GM12878 (cell line): ENCODE results near the gene RAB35. TPM values are rescaled to one million over a fixed set of nuclear protein-coding genes. Genes with fewer than 3 reads are reported as not detected.

Experiments
- ATF7 ChIP-seq: fragments of 450-650 bp; IDR thresholded peaks from 2 replicates; pipeline ENCODE4 v1.6.1; 2016; ENCODE audit warnings: low read depth, mild to moderate bottlenecking
- BACH1 ChIP-seq: fragments of 450-650 bp; IDR thresholded peaks from 2 replicates; pipeline ENCODE4 v1.6.1; 2017; ENCODE audit warnings: mild to moderate bottlenecking, borderline replicate concordance
- BCL11A ChIP-seq: IDR thresholded peaks from 2 replicates; pipeline ENCODE4 v1.6.1; 2011; ENCODE audit warnings: low read depth, low read length
- BHLHE40 ChIP-seq, 2 experiments: fragments of 450-650 bp in 1 of 2; IDR thresholded peaks; 2 replicates each; pipeline ENCODE4 v1.6.1; 2011 to 2017; ENCODE audit warnings: low read depth in 2 of 2, borderline replicate concordance in 1 of 2, improper control_type of control experiment in 1 of 2, low read length in 1 of 2, mild to moderate bottlenecking in 1 of 2
- CHD2 ChIP-seq: IDR thresholded peaks from 2 replicates; pipeline ENCODE4 v1.6.1; 2011; ENCODE audit warnings: low read depth, low read length, improper control_type of control experiment, borderline replicate concordance
- IRF4 ChIP-seq: IDR thresholded peaks from 2 replicates; pipeline ENCODE4 v1.6.1; 2011; ENCODE audit warnings: low read depth, low read length
- IRF5 ChIP-seq: fragments of 450-650 bp; IDR thresholded peaks from 2 replicates; pipeline ENCODE4 v1.6.1; 2017; ENCODE audit warnings: borderline replicate concordance
- MAX ChIP-seq: IDR thresholded peaks from 2 replicates; pipeline ENCODE4 v1.6.1; 2012; ENCODE audit warnings: low read depth, low read length, improper control_type of control experiment
- NR2C2 ChIP-seq: IDR thresholded peaks from 2 replicates; pipeline ENCODE4 v1.6.1; 2011; ENCODE audit warnings: borderline replicate concordance, low read depth; ENCODE audit not compliant: control insufficient read depth, insufficient read length
- PAX5 ChIP-seq: IDR thresholded peaks from 2 replicates; pipeline ENCODE4 v1.6.1; 2011; ENCODE audit warnings: low read depth, low read length, borderline replicate concordance
- POLR2AphosphoS2 ChIP-seq: IDR thresholded peaks from 2 replicates; pipeline ENCODE4 v1.6.1; 2011; ENCODE audit warnings: low read depth, mild to moderate bottlenecking, low read length, improper control_type of control experiment, moderate library complexity
- SMARCA5 ChIP-seq: fragments of 450-650 bp; IDR thresholded peaks from 2 replicates; pipeline ENCODE4 v1.6.1; 2017; ENCODE audit warnings: mild to moderate bottlenecking
- TBL1XR1 ChIP-seq: IDR thresholded peaks from 2 replicates; pipeline ENCODE4 v1.6.1; 2012; ENCODE audit warnings: low read depth, low read length, improper control_type of control experiment
- WRNIP1 ChIP-seq: IDR thresholded peaks from 2 replicates; pipeline ENCODE4 v1.6.1; 2011; ENCODE audit warnings: low read depth, low read length, improper control_type of control experiment, borderline replicate concordance
- ZBTB11 ChIP-seq: fragments of 450-650 bp; formaldehyde crosslinking; IDR thresholded peaks from 2 replicates; pipeline ENCODE4 v1.5.0; 2022; ENCODE audit warnings: mild to moderate bottlenecking, missing genetic modification characterization
- ZNF207 ChIP-seq: fragments of 450-650 bp; IDR thresholded peaks from 2 replicates; pipeline ENCODE4 v1.6.1; 2014; ENCODE audit warnings: antibody characterized with exemption, mild to moderate bottlenecking, borderline replicate concordance
- polyA plus RNA-seq, 11 experiments: library from polyadenylated mRNA; depleted of rRNA in 4 of 11; unstranded in 6 of 11; stranded (reverse) in 5 of 11; fragments of >200 nt; fragmentation: Nextera tagmentation in 4 of 11; fragmentation: Illumina TruSeq in 1 of 11; extraction: Ambion mirVana in 4 of 11; extraction: Trizol in 1 of 11; gene quantifications; 1 replicate in 1 of 11; 2 replicates in 10 of 11; pipeline versions ENCODE4 v1.2.1 to v1.2.3, GENCODE V29; 2011 to 2016; ENCODE audit warnings: inconsistent platforms in 2 of 11, missing spikeins in 2 of 11, low read depth in 1 of 11
- total RNA-seq, 4 experiments: library from RNA; depleted of rRNA in 3 of 4; stranded (reverse); fragments of >200 nt in 3 of 4; fragmentation: Illumina TruSeq in 1 of 4; extraction: Trizol in 1 of 4; gene quantifications; 2 replicates each; pipeline versions ENCODE4 v1.2.1 to v1.2.3, GENCODE V29; 2013 to 2021
- TF ChIP-seq, protein P1 (sequence below): fragments of 450-650 bp; IDR thresholded peaks from 2 replicates; pipeline ENCODE4 v1.6.1; 2017; ENCODE audit warnings: mild to moderate bottlenecking
- TF ChIP-seq, protein P2 (sequence below): IDR thresholded peaks from 2 replicates; pipeline ENCODE4 v1.6.1; 2012; ENCODE audit warnings: mild to moderate bottlenecking, low read depth, low read length

The RAB35 gene
- total and polyA plus RNA-seq, 10 of the 15 experiments (the other 5 are each of a cell fraction or from before 2014, with no cell fraction given), result 0.76 to 99.2 (median 43.8) TPM

DNA sequence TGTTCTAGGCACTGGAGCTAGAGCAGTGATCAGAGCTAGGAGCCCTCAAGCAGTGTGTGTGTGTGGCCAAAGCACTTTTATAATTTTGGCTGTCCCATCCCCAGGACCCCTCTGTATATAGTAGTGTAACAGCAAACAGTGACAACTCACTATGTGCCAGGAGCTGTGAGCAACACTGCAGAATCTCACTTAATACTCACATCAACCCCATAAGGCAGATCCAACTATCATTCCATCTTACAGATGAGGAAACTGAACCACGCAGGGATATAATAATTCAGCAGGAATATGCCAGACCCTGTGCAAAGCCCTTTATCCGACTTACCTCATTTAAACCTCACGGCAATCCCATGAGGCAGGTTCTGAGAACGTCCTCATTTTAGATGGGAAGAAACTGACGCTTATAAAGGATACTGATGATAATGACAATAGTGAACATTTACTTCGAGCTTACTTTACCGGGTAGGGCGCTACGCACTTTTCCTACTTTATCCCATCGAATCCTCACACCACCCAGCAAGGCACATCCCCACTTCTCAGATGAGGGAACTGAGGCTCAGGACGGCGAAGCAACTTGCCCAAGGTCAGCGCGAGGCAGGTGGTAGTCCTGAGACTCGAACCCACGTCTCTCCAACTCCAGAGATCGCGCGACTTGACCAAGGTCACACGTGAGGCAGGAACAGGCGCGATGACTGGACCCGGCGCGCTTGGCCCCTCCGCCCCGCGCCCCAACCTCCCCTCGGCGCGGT lies 687 bp downstream of the RAB35 start (continued):
- TF ChIP-seq WRNIP1, result peak; percentile 54; the same call in 1 of the 2 replicates
- no peak for TF ChIP-seq IRF4
- TF ChIP-seq, protein P1, sequence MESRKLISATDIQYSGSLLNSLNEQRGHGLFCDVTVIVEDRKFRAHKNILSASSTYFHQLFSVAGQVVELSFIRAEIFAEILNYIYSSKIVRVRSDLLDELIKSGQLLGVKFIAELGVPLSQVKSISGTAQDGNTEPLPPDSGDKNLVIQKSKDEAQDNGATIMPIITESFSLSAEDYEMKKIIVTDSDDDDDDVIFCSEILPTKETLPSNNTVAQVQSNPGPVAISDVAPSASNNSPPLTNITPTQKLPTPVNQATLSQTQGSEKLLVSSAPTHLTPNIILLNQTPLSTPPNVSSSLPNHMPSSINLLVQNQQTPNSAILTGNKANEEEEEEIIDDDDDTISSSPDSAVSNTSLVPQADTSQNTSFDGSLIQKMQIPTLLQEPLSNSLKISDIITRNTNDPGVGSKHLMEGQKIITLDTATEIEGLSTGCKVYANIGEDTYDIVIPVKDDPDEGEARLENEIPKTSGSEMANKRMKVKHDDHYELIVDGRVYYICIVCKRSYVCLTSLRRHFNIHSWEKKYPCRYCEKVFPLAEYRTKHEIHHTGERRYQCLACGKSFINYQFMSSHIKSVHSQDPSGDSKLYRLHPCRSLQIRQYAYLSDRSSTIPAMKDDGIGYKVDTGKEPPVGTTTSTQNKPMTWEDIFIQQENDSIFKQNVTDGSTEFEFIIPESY, result no peak
- 0 out of 2 replicates have a peak, but pooled peaks have one; percentile 26 for TF ChIP-seq PAX5
- TF ChIP-seq BCL11A, result no peak
- TF ChIP-seq IRF5, result no peak
- TF ChIP-seq ATF7, result no peak
- TF ChIP-seq ZBTB11 (CRISPR knock-in tag), result no peak
- TF ChIP-seq BACH1, result no peak
- no peak for TF ChIP-seq NR2C2
- no peak for TF ChIP-seq TBL1XR1
- no peak; the same call in 1 of the 2 replicates for TF ChIP-seq POLR2AphosphoS2
- peak; percentile 64 to 83; a peak in 3 of 4 replicates for TF ChIP-seq BHLHE40 (IDR thresholded peaks at IDR 0.05; ENCODE audit: borderline replicate concordance in 1 of 2, low read depth in 2 of 2, low read length in 1 of 2)
- TF ChIP-seq SMARCA5, result 0 out of 2 replicates have a peak, but pooled peaks have one; percentile 50
- TF ChIP-seq ZNF207, result no peak
- TF ChIP-seq MAX, result 0 out of 2 replicates have a peak, but pooled peaks have one; percentile 23
- TF ChIP-seq, protein P2, sequence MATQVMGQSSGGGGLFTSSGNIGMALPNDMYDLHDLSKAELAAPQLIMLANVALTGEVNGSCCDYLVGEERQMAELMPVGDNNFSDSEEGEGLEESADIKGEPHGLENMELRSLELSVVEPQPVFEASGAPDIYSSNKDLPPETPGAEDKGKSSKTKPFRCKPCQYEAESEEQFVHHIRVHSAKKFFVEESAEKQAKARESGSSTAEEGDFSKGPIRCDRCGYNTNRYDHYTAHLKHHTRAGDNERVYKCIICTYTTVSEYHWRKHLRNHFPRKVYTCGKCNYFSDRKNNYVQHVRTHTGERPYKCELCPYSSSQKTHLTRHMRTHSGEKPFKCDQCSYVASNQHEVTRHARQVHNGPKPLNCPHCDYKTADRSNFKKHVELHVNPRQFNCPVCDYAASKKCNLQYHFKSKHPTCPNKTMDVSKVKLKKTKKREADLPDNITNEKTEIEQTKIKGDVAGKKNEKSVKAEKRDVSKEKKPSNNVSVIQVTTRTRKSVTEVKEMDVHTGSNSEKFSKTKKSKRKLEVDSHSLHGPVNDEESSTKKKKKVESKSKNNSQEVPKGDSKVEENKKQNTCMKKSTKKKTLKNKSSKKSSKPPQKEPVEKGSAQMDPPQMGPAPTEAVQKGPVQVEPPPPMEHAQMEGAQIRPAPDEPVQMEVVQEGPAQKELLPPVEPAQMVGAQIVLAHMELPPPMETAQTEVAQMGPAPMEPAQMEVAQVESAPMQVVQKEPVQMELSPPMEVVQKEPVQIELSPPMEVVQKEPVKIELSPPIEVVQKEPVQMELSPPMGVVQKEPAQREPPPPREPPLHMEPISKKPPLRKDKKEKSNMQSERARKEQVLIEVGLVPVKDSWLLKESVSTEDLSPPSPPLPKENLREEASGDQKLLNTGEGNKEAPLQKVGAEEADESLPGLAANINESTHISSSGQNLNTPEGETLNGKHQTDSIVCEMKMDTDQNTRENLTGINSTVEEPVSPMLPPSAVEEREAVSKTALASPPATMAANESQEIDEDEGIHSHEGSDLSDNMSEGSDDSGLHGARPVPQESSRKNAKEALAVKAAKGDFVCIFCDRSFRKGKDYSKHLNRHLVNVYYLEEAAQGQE, result no peak
- peak; percentile 83 for TF ChIP-seq CHD2
